HG03060 (cell line): Measurements from ENCODE around the gene DENND4C.
"Not testable (repeated sequence)": the region's sequence is repeated elsewhere in the genome, so short reads cannot be mapped to it uniquely, and the experiment has no call there.

ENCODE experiments used
- ATAC-seq: cut with Tn5 transposase; IDR thresholded peaks from one replicate; pipeline ENCODE4 v1.9.1; 2021; ENCODE audit warnings: low read depth, moderate number of reproducible peaks; ENCODE audit not compliant: unreplicated experiment

DENND4C gene

GRCh38 chr9:19342947-19343346 lies 112.5 kb downstream of the DENND4C start:
- no peak for ATAC-seq

GRCh38 chr9:19358701-19359100 lies 128.2 kb downstream of the DENND4C start:
- ATAC-seq, result no peak

DNA sequence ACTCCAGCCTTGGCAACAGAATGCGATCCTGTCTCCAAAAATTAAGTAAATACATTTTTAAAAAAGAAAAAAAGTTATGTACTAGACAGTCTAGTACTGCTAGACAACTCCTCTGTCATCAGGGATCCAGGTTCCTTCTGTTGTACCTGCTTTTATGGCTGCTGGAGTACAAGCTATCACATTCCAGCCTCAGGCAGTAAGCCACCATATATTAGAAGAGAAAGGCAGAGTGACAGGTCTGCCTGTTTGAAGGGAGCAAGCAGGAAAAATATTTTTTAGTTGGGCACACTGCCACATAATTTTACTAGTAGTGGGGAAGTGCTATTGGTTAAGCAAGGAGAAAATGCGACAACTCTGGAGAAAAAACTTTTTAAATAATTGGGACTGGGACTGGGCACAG lies 138.6 kb downstream of the DENND4C start:
- ATAC-seq, result no peak

DNA sequence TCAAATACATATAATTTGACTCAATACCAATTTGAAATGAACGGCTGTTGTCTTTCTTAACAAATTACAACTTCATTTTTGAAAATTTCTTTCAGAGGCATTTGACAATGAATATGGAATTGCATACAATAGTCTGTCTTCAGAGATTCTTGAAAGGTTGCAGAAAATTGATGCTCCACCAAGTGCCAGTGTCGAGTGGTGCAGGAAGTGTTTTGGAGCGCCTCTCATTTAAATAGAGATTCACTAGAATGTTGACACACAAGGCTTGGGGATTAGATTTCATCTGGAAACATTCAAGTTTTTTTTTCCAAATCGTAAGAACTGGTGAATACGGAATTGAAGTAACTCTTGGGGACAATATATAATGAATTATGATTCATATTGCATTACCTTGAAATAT lies 141.4 kb downstream of the DENND4C start:
- ATAC-seq, result no peak

DNA sequence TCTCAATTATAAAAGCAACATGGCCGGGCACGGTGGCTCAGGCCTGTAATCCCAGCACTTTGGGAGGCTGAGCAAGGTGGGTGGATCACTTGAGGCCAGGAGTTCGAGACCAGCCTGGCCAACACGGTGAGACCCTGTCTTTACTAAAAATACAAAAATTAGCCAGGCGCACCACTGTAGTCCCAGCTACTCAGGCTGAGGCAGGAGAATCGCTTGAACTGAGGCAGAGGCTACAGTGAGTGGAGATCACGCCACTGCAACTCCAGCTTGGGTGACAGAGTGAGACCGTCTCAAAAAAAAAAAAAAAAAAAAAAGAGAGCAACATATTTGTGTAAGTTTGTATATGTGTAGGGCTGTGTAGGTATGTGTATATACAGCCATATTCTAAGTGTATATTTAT lies 142.1 kb downstream of the DENND4C start:
- ATAC-seq, result no peak

GRCh38 chr9:19373527-19373926 lies 143.0 kb downstream of the DENND4C start:
- ATAC-seq, result no peak

- ATAC-seq, result no peak
These were observed 145.0 kb downstream of the DENND4C start for GRCh38 chr9:19375538-19375937.

DNA sequence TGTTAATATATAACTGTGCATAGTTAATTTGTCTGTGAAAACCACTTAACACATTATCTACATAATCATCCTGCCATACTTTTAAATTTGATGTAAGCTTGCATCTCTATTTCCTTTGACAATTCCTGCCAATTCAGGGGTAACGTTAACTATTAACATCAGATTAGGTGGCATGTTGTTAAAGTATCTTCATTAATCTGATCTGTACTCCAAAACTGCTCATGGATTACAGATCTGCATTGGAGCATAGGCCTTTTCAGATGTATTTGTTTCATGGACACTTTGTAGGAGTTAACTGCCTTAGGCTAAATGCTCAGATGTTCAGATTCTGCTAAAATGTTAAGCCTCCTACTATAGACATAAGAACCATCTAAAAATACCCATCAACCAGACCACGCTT lies 146.4 kb downstream of the DENND4C start:
- ATAC-seq, result no peak

GRCh38 chr9:19378164-19378563 lies 147.7 kb downstream of the DENND4C start:
- no peak for ATAC-seq

DNA sequence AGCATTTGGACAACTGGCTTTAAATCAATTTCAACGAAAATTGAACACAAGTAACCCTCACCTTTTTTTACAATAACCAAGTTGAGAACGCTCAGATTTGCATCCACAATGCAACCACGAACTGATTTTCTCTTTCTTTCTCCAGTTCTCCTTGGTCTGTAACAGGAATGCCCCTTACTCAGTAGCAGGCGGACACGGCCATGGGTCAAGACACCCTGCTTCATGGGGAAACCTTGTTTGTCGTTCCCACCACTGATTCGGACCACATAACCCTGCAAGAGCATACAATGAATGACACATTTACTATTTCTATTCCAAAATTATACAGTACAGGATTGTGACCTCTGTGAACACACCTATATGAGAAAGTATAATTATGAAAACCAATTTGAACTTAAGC lies 148.2 kb downstream of the DENND4C start:
- ATAC-seq, result no peak

GRCh38 chr9:19379283-19379682 lies 148.8 kb downstream of the DENND4C start:
- no peak for ATAC-seq

- no peak for ATAC-seq
These were observed 149.2 kb downstream of the DENND4C start for GRCh38 chr9:19379697-19380046.

DNA sequence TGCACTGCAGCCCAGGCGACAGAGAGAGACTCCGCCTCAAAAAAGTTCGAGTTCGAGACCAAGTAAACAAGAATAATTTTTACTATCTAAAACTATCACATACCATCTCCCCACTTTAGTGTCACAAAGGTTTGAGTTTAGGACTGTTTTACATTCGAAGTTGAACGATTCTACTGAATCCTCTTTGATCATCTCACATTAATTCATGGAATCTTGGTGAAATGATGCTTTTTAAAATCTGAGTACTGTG lies 150.3 kb downstream of the DENND4C start:
- no peak for ATAC-seq

GRCh38 chr9:19381656-19382055 lies 151.2 kb downstream of the DENND4C start:
- no peak for ATAC-seq

GRCh38 chr9:19385212-19385611 lies 154.7 kb downstream of the DENND4C start:
- ATAC-seq, result not testable (repeated sequence)

DNA sequence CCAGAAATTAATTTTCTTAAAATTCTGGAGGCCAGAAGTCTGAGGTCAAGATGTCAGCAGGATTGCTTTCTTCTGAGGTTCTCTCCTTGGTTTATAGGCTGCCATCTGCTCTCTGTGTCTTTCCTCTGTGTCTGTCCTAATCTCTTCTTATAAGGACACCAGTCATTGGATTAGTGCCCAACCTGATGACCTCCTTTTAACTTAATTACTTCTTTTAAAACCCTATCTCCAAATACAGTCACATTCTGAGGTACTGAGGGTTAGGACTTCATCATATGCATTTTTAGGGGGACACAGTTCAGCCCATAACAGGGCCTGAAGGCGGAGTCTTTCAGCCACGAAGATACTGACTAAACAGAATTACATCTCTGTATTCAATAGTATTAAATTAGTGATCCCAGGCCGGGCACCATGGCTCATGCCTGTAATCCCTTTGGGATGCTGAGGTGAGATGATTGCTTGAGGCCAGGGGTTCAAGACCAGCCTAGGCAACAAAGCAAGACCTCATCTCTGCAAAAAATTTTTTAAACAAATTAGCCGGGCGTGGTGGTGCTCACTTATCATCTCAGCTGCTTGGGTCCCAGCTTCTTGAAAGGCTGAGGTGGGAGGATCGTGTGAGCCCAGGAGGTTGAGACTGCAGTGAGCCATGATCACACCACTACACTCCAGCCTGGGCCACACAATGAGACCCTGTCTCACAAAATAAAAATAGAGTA lies 155.5 kb downstream of the DENND4C start:
- no peak for ATAC-seq

- no peak for ATAC-seq
These were observed 156.1 kb downstream of the DENND4C start for GRCh38 chr9:19386502-19387044.

DNA sequence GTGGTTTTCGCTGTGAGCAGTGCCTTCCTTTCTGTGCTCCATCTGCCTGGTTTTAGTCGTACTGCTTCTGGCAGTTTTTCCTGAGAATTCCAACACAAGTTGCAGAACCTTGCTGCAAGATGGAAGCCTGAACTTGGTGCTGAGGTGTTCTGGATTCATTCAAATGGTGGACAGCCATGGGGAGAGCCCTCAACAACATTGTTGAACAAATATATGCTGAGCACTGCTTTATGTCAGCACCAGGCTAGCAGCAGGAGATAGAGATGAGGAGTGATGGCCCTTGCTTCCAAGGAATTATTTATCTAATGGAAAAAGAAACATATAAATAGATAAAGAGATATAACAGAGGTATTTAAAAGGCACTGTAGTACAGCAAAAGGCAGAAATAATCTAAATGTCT lies 156.8 kb downstream of the DENND4C start:
- no peak for ATAC-seq

- not testable (repeated sequence) for ATAC-seq
These were observed 159.0 kb downstream of the DENND4C start for GRCh38 chr9:19389539-19389938.

GRCh38 chr9:19397845-19398244 lies 167.4 kb downstream of the DENND4C start:
- no peak for ATAC-seq

- not testable (repeated sequence) for ATAC-seq
These were observed 172.7 kb downstream of the DENND4C start for GRCh38 chr9:19403231-19403630.

- ATAC-seq, result no peak
These were observed 174.0 kb downstream of the DENND4C start for GRCh38 chr9:19404283-19405075.
